GM12878 (cell line): ENCODE results near the gene ARHGAP9. TPM values are rescaled to one million over a fixed set of nuclear protein-coding genes. Genes with fewer than 3 reads are reported as not detected.

Experiments used
- ASH2L ChIP-seq: fragments of 300-600, 200-600 bp; sonication (generic); IDR thresholded peaks from 2 replicates; pipeline ENCODE4 v1.6.1; 2017; ENCODE audit warnings: low read depth, mild to moderate bottlenecking, borderline replicate concordance
- BCL11A ChIP-seq: IDR thresholded peaks from 2 replicates; pipeline ENCODE4 v1.6.1; 2011; ENCODE audit warnings: low read depth, low read length
- CHD4 ChIP-seq: fragments of 200-600 bp; sonication (generic); IDR thresholded peaks from 2 replicates; pipeline ENCODE4 v1.6.1; 2016; ENCODE audit warnings: mild to moderate bottlenecking
- ESRRA ChIP-seq: IDR thresholded peaks from 2 replicates; pipeline ENCODE4 v1.6.1; 2012; ENCODE audit warnings: mild to moderate bottlenecking, low read length, improper control_type of control experiment
- GABPA ChIP-seq: IDR thresholded peaks from 2 replicates; pipeline ENCODE4 v1.6.1; 2014; ENCODE audit warnings: antibody characterized with exemption, low read depth, mild to moderate bottlenecking, inconsistent platforms
- HDGF ChIP-seq: fragments of 450-650 bp; IDR thresholded peaks from 2 replicates; pipeline ENCODE4 v1.6.1; 2016; ENCODE audit warnings: antibody characterized with exemption
- NFXL1 ChIP-seq: fragments of 450-650 bp; IDR thresholded peaks from 2 replicates; pipeline ENCODE4 v1.6.1; 2017; ENCODE audit warnings: antibody characterized with exemption, mild to moderate bottlenecking, borderline replicate concordance
- NR2C1 ChIP-seq: fragments of 450-650 bp; IDR thresholded peaks from 2 replicates; pipeline ENCODE4 v1.6.1; 2017; ENCODE audit warnings: antibody characterized with exemption, mild to moderate bottlenecking, moderate library complexity
- STAT1 ChIP-seq: fragments of 450-650 bp; conservative IDR thresholded peaks from 2 replicates; pipeline ENCODE4 v1.6.1; 2014; ENCODE audit warnings: antibody characterized with exemption, mild to moderate bottlenecking
- polyA plus RNA-seq, 11 experiments: library from polyadenylated mRNA; depleted of rRNA in 4 of 11; unstranded in 6 of 11; stranded (reverse) in 5 of 11; fragments of >200 nt; fragmentation: Nextera tagmentation in 4 of 11; fragmentation: Illumina TruSeq in 1 of 11; extraction: Ambion mirVana in 4 of 11; extraction: Trizol in 1 of 11; gene quantifications; 1 replicate in 1 of 11; 2 replicates in 10 of 11; pipeline versions ENCODE4 v1.2.1 to v1.2.3, GENCODE V29; 2011 to 2016; ENCODE audit warnings: inconsistent platforms in 2 of 11, missing spikeins in 2 of 11, low read depth in 1 of 11
- total RNA-seq, 4 experiments: library from RNA; depleted of rRNA in 3 of 4; stranded (reverse); fragments of >200 nt in 3 of 4; fragmentation: Illumina TruSeq in 1 of 4; extraction: Trizol in 1 of 4; gene quantifications; 2 replicates each; pipeline versions ENCODE4 v1.2.1 to v1.2.3, GENCODE V29; 2013 to 2021
- TF ChIP-seq, protein P1 (sequence below): fragments of 450-650 bp; IDR thresholded peaks from 2 replicates; pipeline ENCODE4 v1.6.1; 2017; ENCODE audit warnings: antibody characterized with exemption, mild to moderate bottlenecking, moderate library complexity
- TF ChIP-seq, protein P2 (sequence below): fragments of 450-650 bp; formaldehyde crosslinking; IDR thresholded peaks from 2 replicates; pipeline ENCODE4 v1.5.0; 2022; ENCODE audit warnings: mild to moderate bottlenecking, missing genetic modification characterization
- TF ChIP-seq, protein P3 (sequence below): fragments of 450-650 bp; IDR thresholded peaks from 2 replicates; pipeline ENCODE4 v1.6.1; 2017; ENCODE audit warnings: mild to moderate bottlenecking, low read depth, inconsistent platforms; ENCODE audit not compliant: poor library complexity, severe bottlenecking
- TF ChIP-seq, protein P4 (sequence below): IDR thresholded peaks from 2 replicates; pipeline ENCODE4 v1.6.1; 2012; ENCODE audit warnings: low read depth, low read length, improper control_type of control experiment
- TF ChIP-seq, protein P5 (sequence below): IDR thresholded peaks from 2 replicates; pipeline ENCODE4 v1.6.1; 2011; ENCODE audit warnings: borderline replicate concordance, low read depth, mild to moderate bottlenecking, moderate library complexity, mixed read lengths, low read length; ENCODE audit not compliant: insufficient read depth; ENCODE audit errors: extremely low read length
- TF ChIP-seq, protein P6 (sequence below): fragments of 150-350 bp; IDR thresholded peaks from 2 replicates; pipeline ENCODE4 v1.6.1; 2016; ENCODE audit warnings: low read depth, low read length

The ARHGAP9 gene
- total and polyA plus RNA-seq, 10 of the 15 experiments (the other 5 are each of a cell fraction or from before 2014, with no cell fraction given): 19.5 to 102 (median 76.8) TPM

DNA sequence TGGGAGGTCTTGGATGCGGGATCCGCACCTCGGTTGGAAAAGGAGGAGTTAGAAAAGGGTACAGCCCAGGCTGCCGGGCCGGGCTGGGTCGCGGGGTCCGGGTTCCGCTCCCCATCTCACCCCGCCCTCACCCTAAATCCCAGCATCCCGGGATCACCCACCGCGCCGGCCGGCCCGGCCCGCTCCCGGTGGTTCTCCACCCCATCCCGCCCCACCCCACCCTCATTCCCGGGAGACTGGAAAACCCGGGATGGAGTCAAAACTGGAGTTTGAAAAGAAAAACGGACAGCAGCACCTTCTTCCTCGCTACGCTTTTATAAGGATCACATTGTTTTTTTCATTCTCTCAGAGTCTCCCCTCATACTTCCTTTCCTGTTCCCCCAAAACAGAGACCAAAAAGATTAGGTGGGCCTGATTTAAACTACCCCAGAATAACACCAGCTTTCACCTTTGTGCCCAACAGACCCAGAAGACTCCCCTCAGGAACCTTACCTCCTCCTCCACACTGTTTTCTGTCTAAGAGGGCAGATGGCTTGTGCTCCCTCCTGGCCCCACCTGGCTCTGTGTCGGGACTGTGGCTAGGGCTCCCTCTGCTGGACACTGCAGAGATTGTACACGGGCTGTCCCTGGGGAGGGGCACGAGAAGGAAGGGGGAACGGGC is 17.3 kb downstream of the ARHGAP9 start (continued):
- TF ChIP-seq, protein P1, sequence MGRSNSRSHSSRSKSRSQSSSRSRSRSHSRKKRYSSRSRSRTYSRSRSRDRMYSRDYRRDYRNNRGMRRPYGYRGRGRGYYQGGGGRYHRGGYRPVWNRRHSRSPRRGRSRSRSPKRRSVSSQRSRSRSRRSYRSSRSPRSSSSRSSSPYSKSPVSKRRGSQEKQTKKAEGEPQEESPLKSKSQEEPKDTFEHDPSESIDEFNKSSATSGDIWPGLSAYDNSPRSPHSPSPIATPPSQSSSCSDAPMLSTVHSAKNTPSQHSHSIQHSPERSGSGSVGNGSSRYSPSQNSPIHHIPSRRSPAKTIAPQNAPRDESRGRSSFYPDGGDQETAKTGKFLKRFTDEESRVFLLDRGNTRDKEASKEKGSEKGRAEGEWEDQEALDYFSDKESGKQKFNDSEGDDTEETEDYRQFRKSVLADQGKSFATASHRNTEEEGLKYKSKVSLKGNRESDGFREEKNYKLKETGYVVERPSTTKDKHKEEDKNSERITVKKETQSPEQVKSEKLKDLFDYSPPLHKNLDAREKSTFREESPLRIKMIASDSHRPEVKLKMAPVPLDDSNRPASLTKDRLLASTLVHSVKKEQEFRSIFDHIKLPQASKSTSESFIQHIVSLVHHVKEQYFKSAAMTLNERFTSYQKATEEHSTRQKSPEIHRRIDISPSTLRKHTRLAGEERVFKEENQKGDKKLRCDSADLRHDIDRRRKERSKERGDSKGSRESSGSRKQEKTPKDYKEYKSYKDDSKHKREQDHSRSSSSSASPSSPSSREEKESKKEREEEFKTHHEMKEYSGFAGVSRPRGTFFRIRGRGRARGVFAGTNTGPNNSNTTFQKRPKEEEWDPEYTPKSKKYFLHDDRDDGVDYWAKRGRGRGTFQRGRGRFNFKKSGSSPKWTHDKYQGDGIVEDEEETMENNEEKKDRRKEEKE: no peak
- TF ChIP-seq, protein P2, sequence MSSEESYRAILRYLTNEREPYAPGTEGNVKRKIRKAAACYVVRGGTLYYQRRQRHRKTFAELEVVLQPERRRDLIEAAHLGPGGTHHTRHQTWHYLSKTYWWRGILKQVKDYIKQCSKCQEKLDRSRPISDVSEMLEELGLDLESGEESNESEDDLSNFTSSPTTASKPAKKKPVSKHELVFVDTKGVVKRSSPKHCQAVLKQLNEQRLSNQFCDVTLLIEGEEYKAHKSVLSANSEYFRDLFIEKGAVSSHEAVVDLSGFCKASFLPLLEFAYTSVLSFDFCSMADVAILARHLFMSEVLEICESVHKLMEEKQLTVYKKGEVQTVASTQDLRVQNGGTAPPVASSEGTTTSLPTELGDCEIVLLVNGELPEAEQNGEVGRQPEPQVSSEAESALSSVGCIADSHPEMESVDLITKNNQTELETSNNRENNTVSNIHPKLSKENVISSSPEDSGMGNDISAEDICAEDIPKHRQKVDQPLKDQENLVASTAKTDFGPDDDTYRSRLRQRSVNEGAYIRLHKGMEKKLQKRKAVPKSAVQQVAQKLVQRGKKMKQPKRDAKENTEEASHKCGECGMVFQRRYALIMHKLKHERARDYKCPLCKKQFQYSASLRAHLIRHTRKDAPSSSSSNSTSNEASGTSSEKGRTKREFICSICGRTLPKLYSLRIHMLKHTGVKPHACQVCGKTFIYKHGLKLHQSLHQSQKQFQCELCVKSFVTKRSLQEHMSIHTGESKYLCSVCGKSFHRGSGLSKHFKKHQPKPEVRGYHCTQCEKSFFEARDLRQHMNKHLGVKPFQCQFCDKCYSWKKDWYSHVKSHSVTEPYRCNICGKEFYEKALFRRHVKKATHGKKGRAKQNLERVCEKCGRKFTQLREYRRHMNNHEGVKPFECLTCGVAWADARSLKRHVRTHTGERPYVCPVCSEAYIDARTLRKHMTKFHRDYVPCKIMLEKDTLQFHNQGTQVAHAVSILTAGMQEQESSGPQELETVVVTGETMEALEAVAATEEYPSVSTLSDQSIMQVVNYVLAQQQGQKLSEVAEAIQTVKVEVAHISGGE (CRISPR knock-in tag): no peak
- TF ChIP-seq, protein P3, sequence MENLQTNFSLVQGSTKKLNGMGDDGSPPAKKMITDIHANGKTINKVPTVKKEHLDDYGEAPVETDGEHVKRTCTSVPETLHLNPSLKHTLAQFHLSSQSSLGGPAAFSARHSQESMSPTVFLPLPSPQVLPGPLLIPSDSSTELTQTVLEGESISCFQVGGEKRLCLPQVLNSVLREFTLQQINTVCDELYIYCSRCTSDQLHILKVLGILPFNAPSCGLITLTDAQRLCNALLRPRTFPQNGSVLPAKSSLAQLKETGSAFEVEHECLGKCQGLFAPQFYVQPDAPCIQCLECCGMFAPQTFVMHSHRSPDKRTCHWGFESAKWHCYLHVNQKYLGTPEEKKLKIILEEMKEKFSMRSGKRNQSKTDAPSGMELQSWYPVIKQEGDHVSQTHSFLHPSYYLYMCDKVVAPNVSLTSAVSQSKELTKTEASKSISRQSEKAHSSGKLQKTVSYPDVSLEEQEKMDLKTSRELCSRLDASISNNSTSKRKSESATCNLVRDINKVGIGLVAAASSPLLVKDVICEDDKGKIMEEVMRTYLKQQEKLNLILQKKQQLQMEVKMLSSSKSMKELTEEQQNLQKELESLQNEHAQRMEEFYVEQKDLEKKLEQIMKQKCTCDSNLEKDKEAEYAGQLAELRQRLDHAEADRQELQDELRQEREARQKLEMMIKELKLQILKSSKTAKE: peak; percentile 65
- no peak for TF ChIP-seq CHD4
- TF ChIP-seq ESRRA: no peak
- TF ChIP-seq HDGF: no peak
- TF ChIP-seq BCL11A: no peak
- TF ChIP-seq NR2C1: no peak
- no peak for TF ChIP-seq STAT1
- no peak for TF ChIP-seq GABPA
- no peak for TF ChIP-seq NFXL1
- TF ChIP-seq, protein P4, sequence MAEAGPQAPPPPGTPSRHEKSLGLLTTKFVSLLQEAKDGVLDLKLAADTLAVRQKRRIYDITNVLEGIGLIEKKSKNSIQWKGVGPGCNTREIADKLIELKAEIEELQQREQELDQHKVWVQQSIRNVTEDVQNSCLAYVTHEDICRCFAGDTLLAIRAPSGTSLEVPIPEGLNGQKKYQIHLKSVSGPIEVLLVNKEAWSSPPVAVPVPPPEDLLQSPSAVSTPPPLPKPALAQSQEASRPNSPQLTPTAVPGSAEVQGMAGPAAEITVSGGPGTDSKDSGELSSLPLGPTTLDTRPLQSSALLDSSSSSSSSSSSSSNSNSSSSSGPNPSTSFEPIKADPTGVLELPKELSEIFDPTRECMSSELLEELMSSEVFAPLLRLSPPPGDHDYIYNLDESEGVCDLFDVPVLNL: no peak
- TF ChIP-seq, protein P5, sequence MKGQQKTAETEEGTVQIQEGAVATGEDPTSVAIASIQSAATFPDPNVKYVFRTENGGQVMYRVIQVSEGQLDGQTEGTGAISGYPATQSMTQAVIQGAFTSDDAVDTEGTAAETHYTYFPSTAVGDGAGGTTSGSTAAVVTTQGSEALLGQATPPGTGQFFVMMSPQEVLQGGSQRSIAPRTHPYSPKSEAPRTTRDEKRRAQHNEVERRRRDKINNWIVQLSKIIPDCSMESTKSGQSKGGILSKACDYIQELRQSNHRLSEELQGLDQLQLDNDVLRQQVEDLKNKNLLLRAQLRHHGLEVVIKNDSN: no peak
- TF ChIP-seq, protein P6, sequence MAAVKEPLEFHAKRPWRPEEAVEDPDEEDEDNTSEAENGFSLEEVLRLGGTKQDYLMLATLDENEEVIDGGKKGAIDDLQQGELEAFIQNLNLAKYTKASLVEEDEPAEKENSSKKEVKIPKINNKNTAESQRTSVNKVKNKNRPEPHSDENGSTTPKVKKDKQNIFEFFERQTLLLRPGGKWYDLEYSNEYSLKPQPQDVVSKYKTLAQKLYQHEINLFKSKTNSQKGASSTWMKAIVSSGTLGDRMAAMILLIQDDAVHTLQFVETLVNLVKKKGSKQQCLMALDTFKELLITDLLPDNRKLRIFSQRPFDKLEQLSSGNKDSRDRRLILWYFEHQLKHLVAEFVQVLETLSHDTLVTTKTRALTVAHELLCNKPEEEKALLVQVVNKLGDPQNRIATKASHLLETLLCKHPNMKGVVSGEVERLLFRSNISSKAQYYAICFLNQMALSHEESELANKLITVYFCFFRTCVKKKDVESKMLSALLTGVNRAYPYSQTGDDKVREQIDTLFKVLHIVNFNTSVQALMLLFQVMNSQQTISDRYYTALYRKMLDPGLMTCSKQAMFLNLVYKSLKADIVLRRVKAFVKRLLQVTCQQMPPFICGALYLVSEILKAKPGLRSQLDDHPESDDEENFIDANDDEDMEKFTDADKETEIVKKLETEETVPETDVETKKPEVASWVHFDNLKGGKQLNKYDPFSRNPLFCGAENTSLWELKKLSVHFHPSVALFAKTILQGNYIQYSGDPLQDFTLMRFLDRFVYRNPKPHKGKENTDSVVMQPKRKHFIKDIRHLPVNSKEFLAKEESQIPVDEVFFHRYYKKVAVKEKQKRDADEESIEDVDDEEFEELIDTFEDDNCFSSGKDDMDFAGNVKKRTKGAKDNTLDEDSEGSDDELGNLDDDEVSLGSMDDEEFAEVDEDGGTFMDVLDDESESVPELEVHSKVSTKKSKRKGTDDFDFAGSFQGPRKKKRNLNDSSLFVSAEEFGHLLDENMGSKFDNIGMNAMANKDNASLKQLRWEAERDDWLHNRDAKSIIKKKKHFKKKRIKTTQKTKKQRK: no peak
- TF ChIP-seq ASH2L: no peak
